Measurements from ENCODE around the gene AKR7A2.
"Not testable (repeated sequence)": the region's sequence is repeated elsewhere in the genome, so short reads cannot be mapped to it uniquely, and the experiment has no call there.

AKR7A2 gene

DNA sequence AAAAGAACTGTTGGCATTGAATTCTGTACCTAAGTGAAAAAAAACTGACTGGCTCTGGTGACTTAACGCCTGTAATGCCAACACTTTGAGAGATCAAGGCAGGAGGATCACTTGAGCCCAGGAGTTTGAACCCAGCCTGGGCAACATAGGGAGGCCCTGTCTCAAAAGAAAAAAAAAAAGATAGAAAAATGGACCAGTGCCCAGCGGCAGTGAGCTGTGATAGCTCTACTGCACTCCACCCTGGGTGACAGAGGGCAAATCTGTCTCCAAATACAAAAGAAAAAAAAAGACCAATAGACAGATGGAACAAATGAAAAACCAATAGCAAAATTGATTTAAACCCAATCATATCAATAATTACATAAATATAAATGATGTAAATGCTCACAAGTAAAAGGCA is 22.7 kb downstream of the AKR7A2 start:
- DNase-seq (ENCODE audit: extremely low read depth, low read depth), result no peak
- TF ChIP-seq, protein P1, sequence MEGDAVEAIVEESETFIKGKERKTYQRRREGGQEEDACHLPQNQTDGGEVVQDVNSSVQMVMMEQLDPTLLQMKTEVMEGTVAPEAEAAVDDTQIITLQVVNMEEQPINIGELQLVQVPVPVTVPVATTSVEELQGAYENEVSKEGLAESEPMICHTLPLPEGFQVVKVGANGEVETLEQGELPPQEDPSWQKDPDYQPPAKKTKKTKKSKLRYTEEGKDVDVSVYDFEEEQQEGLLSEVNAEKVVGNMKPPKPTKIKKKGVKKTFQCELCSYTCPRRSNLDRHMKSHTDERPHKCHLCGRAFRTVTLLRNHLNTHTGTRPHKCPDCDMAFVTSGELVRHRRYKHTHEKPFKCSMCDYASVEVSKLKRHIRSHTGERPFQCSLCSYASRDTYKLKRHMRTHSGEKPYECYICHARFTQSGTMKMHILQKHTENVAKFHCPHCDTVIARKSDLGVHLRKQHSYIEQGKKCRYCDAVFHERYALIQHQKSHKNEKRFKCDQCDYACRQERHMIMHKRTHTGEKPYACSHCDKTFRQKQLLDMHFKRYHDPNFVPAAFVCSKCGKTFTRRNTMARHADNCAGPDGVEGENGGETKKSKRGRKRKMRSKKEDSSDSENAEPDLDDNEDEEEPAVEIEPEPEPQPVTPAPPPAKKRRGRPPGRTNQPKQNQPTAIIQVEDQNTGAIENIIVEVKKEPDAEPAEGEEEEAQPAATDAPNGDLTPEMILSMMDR (IDR thresholded peaks at IDR 0.05; ENCODE audit: low read depth, low read length, missing control alignments), result no peak
- H3K4me3 ChIP-seq (replicated peaks; ENCODE audit: low read depth, low read length), result peak overlapping the region; percentile 36

DNA sequence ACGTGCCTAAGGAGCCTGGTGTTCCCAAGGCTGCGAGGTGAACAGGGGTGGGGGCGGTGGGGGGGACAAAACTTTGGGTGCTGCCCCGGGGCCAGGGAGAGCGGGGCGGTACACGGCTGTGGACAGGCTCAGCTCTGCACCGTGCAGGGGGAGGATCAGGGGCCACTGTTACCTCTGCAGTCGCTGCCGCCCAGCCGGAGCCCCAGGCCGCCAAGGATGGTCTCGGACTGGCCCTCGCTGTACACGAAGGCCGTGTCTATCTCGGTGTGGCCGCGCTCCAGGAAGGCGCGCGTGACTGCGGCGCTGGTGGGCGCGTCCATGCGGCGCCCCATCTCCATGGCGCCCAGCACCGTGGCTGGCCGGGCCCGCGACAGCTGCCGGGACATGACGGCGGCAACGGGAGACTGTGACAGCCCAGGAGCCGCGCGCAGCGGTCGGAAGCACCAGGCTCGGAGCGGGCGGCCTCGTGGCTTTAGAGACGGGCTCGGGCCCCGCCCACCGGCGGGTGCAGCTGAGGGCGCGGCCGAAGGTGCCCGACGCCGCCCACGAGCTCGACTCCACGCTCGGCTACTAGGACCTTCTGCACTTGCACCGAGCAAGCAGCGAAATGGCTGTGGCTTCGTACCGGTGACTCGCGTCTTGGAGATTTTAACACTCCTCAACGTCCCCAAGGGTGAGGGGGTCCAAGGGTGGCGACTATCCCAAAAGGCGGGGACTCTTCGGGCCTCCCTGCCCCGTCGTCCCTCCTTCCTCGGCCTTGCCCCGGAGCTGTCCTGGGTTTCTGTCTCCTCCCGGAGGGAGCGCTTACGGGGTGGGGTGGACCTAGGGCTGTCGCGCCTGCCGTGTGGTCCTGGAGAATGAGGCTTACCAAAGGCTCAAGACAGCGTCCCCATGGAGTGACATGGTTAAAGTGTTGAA is 23.4 kb downstream of the AKR7A2 start, which contains the start of gene AKR7A3:
Gene AKR7A3, minus strand, starts transcription at position 447 of the 918 bp plus-strand sequence. Its CDS starts 61 bp downstream, at position 386.
- DNase-seq (ENCODE audit: extremely low read depth, low read depth), result not testable (repeated sequence)
- peak within 1 kb of the TSS; percentile 36 for H3K4me3 ChIP-seq (replicated peaks; ENCODE audit: low read depth, low read length)

- DNase-seq (ENCODE audit: extremely low read depth, low read depth), result no peak
- H3K4me3 ChIP-seq (replicated peaks; ENCODE audit: low read depth, low read length), result no peak overlapping the region
- TF ChIP-seq, protein P1 (IDR thresholded peaks at IDR 0.05; ENCODE audit: low read depth, low read length, missing control alignments), result no peak
These were observed 24.3 kb downstream of the AKR7A2 start for GRCh38 chr1:19287436-19288185.

DNA sequence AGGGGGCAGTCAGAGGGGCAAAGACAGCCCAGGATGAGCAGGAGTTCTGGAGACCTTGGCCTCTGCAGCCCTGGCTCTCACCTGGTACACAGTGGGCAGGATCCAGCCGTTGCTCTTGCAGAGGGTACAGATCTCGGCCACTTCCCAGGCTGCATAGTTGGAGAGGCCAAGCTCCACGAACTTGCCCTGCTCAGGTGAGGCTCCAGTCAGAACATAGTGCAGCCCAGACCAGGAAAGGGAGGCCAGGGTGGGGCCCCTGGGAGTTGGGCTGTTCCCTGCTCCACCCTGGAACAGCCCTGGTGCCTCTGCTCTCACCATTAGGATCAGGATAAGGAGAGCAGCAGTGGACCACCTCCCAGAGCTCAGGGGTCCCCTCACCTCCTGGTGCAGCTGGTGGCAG is 26.1 kb downstream of the AKR7A2 start:
- DNase-seq (ENCODE audit: extremely low read depth, low read depth); H3K4me3 ChIP-seq (replicated peaks; ENCODE audit: low read depth, low read length): not testable (repeated sequence)

DNA sequence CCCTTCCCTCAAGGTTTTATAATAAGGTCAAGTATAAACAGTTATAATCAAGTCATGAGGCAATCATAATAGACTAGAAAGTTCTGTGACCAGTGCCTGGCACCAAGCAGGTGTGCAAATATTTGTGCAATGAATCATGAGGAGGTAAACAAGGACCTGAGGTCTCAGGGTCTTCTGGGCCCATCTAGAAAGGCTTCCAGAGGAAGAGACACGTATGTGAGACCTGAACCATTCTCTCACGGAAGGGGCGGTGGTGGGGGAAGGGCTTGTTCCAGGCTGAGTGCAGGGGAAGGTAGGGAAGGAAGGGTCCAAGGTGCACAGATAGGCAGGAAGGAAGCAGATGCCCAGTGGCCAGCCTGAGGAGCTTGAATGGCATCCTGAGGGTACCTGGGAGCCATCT is 26.6 kb downstream of the AKR7A2 start:
- DNase-seq (ENCODE audit: extremely low read depth, low read depth); H3K4me3 ChIP-seq (replicated peaks; ENCODE audit: low read depth, low read length): not testable (repeated sequence)

DNA sequence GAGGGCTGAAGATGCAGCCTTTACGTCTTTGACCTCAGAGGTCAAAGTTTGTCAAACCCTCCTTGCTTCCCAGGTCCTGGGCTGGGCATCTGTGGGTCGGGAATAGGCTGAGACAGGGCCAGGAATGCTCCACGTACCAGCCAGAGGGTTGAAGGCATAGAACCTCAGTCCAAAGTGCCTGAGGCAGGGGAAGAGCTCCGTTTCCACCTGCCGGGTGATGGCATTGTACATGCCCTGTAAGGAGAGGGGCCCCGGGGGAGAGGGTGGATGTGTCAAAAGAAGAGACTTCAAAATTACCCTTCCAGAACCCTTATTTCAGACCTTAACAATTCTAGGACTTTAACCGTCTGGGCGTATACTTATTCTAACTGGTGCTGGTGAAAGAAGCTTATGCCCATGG is 27.1 kb downstream of the AKR7A2 start:
- DNase-seq (ENCODE audit: extremely low read depth, low read depth), result no peak
- H3K4me3 ChIP-seq (replicated peaks; ENCODE audit: low read depth, low read length), result no peak overlapping the region
- TF ChIP-seq, protein P1 (IDR thresholded peaks at IDR 0.05; ENCODE audit: low read depth, low read length, missing control alignments), result no peak

DNA sequence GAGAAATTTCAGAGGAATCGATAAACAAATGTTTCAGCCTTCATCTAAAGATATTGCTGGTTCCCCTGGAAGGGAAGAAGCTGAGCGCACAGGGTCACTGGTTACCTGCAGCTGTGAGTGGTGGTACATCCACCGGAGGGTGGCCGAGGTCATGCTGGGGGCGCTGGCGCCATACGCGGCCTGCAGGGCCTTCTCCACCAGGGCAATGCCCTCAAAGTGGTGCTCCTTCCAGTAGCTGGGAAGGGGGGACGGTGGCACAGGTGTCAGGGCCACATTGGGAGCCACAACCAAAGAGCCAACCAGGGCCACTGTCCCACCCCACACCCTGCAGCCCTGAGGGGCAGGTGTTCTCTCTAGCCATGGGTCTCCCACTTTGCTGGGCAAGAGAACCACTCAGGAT is 28.1 kb downstream of the AKR7A2 start:
- no peak for DNase-seq (ENCODE audit: extremely low read depth, low read depth)

DNA sequence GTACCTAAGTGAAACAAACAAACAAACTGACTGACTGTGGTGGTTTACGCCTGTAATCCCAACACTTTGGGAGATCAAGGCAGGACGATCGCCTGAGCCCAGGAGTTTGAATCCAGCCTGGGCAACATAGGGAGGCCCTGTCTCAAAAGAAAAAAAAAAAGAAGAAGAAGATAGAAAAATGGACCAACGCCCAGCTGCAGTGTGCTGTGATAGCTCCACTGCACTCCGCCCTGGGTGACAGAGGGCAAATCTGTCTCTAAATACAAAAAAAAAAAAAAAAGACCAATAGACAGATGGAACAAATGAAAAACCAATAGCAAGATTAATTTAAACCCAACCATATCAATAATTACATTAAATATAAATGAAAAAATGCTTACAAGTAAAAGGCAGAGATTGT is 37.3 kb downstream of the AKR7A2 start:
- TF ChIP-seq, protein P1 (IDR thresholded peaks at IDR 0.05; ENCODE audit: low read depth, low read length, missing control alignments), result no peak
- no peak overlapping the region for H3K4me3 ChIP-seq (replicated peaks; ENCODE audit: low read depth, low read length)
- DNase-seq (ENCODE audit: extremely low read depth, low read depth), result no peak

More for the DNA sequence above, 28.1 kb downstream of the AKR7A2 start:
- TF ChIP-seq, protein P1 (IDR thresholded peaks at IDR 0.05; ENCODE audit: low read depth, low read length, missing control alignments), result no peak
- no peak overlapping the region for H3K4me3 ChIP-seq (replicated peaks; ENCODE audit: low read depth, low read length)

DNA sequence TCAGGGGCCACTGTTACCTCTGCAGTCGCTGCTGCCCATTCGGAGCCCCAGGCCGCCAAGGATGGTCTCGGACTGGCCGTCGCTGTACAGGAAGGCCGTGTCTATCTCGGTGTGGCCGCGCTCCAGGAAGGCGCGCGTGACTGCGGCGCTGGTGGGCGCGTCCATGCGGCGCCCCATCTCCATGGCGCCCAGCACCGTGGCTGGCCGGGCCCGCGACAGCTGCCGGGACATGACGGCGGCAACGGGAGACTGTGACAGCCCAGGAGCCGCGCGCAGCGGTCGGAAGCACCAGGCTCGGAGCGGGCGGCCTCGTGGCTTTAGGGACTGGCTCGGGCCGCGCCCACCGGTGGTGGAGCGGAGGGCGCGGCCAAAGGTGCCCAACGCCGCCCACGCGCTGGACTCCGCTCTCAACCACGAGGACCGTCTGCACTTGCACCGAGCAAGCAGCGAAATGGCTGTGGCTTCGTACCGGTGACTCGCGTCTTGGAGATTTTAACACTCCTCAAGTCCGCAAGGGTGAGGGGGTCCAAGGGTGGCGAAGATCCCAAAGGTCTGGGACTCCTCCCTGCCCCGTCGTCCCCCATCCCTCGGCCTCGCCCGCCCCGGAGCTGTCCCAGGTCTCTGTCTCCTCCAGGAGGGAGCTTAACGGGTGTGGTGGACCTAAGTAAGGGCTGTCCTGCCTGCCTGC is 38.0 kb downstream of the AKR7A2 start:
- not testable (repeated sequence) for H3K4me3 ChIP-seq (replicated peaks; ENCODE audit: low read depth, low read length); DNase-seq (ENCODE audit: extremely low read depth, low read depth)

Data from HFF-Myc (cell line).